BE2C (cell line): ENCODE results near the gene CADM1.

Experiments used
- DNase-seq: peaks from one replicate; pipeline ENCODE4 v3.0.0-alpha.2; 2020
- H3K27me3 ChIP-seq: fragments of 250-450 bp; sonication (Bioruptor Pico); 2 replicates; pipeline ENCODE4 v1.5.1; 2020; ENCODE audit warnings: mild to moderate bottlenecking
- H3K36me3 ChIP-seq: fragments of 250-450 bp; sonication (Bioruptor Pico); 2 replicates; pipeline ENCODE4 v1.5.1; 2020; ENCODE audit warnings: mild to moderate bottlenecking
- H3K4me1 ChIP-seq: fragments of 250-450 bp; sonication (Bioruptor Pico); 2 replicates; pipeline ENCODE4 v1.5.1; 2020
- H3K4me3 ChIP-seq: 2 replicates; pipeline ENCODE4 v1.5.1; 2011; ENCODE audit warnings: low read depth, low read length
- H3K9me3 ChIP-seq: fragments of 250-450 bp; sonication (Bioruptor Pico); 2 replicates; pipeline ENCODE4 v1.5.1; 2020
- TF ChIP-seq, protein P1 (sequence below): IDR thresholded peaks from 2 replicates; pipeline ENCODE4 v1.5.1; 2012; ENCODE audit warnings: mild to moderate bottlenecking, low read depth, low read length

Gene CADM1

DNA sequence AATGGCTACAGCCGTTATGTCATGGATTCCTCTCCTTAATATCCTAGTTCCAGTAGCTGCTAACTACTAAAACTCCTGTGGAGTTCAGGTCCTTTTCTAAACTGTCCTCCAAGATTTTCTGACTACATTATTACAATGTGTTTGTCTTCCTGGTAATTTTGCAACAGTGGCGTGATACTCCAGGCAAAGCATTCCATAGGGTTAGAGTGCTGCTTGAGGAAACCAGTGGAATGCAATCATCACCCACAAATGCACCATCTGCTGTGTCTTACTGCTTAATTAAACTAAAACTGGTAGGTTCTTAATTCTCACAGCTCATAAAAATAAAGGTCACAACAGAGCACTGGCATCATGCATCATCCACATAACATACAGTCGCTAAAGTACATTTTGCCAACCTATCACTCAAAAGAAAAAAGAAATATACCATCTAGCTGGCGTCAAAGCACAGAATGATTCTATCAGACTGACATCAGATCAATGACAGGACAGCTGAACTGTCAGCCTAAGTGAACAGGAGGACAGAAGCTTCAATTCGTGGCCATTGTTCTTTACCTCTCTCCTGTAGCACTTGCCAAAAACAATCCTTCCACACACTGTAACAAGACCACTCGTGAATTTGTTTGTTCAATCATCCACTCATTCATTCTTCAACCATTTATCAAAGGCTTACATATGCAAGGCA, 182.5 kb downstream of the CADM1 start:
- TF ChIP-seq, protein P1, sequence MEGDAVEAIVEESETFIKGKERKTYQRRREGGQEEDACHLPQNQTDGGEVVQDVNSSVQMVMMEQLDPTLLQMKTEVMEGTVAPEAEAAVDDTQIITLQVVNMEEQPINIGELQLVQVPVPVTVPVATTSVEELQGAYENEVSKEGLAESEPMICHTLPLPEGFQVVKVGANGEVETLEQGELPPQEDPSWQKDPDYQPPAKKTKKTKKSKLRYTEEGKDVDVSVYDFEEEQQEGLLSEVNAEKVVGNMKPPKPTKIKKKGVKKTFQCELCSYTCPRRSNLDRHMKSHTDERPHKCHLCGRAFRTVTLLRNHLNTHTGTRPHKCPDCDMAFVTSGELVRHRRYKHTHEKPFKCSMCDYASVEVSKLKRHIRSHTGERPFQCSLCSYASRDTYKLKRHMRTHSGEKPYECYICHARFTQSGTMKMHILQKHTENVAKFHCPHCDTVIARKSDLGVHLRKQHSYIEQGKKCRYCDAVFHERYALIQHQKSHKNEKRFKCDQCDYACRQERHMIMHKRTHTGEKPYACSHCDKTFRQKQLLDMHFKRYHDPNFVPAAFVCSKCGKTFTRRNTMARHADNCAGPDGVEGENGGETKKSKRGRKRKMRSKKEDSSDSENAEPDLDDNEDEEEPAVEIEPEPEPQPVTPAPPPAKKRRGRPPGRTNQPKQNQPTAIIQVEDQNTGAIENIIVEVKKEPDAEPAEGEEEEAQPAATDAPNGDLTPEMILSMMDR = no peak
- H3K4me3 ChIP-seq = no peak overlapping the region
- H3K27me3 ChIP-seq = no peaks in the 10 kb centered on the region
- no peaks in the 10 kb centered on the region for H3K9me3 ChIP-seq
- H3K4me1 ChIP-seq = peaks cover 36% of the 10 kb centered on the region
- peaks cover 3% of the 10 kb centered on the region; the same call in 1 of the 2 replicates for H3K36me3 ChIP-seq
- DNase-seq = no peak

DNA sequence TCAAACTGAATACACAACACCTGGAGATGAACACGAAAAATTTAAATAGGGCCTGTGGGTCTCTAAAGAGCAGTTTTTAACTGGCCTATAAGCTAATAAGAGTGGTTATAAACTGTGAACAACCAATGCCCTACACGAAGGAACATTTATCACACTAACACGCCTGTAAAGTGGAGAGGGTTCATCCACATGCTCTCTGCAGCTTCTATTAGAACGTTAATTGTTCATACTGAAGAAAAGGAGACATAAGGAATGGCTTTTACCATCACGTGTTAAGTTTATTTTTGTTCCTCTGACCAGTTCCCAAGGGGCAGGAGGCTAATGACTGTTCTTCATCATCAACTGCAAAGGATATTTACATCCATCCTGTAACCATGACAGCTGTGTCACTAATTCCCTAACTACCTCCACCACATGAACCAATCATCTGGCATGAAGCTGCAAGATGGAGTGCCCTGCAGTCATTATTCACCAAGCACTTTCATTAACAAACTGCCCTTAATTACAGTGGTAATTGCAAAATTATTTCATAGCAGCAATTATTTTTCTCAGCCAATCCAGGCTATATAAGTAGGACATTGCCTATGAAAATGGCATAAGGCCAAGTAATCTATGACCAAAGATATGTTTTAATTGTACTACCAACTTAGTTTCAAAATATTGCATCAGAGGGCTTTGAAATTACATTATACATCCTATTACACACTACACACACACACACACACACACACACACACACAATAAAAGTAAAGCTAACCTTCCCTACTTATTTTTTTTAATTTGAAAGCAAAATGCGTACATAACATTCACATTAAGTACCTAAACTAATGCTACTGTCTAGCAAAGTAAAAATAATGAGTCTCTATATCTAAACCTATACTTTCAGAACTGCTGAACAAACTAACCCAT, 186.7 kb downstream of the CADM1 start:
- Histone ChIP-seq H3K9me3 (no peaks in the 10 kb centered on the region), H3K27me3 (no peaks in the 10 kb centered on the region), H3K4me3 (no peak overlapping the region), H3K4me1 (peaks cover 27% of the 10 kb centered on the region), H3K36me3 (no peaks in the 10 kb centered on the region)
- TF ChIP-seq, protein P1 = no peak
- DNase-seq = no peak

DNA sequence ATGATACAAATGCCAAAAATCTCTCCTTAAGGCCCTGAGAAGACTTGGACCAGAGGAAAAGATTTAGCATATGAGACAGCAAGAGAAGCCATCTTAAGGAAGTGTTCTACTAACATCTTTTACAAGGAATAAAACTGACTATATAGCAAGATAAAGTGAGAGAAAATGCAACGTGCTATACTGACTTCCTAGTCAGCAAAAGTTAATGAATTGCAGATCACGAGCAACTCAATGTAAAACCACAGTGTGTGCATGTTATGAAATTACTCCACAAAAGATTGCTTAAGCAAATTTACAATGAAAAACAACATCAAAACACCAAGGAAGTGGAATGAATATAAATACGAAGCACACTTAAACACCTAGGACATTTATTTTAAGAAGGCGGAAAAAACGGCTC, 187.5 kb downstream of the CADM1 start:
- peaks cover 27% of the 10 kb centered on the region for H3K4me1 ChIP-seq
- TF ChIP-seq, protein P1 = no peak
- DNase-seq = no peak

DNA sequence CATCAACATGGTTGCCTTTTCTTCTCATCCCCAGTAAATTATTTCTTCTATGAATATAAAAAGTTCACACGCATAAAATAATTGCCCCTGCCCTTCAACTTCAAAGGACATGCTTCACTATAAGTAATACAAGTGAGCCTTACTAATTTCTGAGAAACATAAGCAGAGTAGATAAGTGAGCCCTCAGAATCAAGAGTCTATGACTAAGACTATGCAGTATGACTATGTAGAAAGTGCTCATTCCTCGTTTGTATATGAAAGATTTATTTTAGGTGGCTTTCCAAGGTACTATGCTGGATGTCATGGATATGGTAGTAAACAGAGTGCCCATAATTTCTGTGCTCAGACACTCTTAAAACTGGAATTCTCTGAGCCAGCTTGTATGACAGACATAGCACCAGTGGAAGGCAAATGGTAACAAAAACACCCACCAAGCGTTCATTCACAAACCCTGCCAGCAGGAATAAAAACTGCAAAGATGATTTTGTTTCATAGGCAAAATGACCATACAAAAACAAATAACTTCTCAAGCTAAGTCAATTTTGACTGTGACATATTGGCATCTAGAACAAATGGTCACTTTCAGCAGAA, 189.8 kb downstream of the CADM1 start:
- DNase-seq = no peak
- H3K36me3 ChIP-seq = no peaks in the 10 kb centered on the region
- H3K4me1 ChIP-seq = peaks cover 27% of the 10 kb centered on the region
- H3K4me3 ChIP-seq = no peak overlapping the region
- H3K27me3 ChIP-seq = no peaks in the 10 kb centered on the region
- H3K9me3 ChIP-seq = no peaks in the 10 kb centered on the region
- TF ChIP-seq, protein P1 = no peak

More for the DNA sequence above, 187.5 kb downstream of the CADM1 start:
- no peaks in the 10 kb centered on the region for H3K36me3 ChIP-seq
- no peak overlapping the region for H3K4me3 ChIP-seq
- no peaks in the 10 kb centered on the region for H3K27me3 ChIP-seq
- no peaks in the 10 kb centered on the region for H3K9me3 ChIP-seq

DNA sequence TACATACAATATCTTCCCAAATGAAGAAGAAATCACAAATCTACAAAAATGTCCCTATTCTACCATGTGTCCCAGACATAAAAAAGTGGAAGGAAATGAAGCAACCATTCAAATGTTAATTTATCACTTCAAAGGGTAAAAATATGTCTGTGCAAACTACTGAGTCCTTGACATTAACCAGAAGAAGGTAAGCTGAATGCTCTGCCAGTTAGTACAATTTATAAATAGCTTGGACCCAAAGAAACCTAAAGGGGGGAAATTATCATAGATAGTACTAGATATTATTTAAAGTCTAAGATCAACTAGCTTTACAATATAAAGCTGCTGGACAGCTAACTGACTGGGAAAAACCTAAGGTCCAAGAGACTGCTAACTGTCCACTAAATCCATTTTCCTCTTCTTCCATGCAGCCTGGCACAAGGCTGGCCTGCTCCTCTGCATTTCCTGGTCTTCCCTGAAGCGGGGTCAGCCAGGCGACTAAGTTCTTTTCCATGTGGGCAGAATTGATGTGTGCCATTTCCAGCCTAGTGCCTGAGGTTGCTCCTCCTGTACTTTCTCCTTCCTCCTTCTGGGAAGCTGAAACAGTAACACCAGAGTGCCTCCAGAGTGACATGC, 190.9 kb downstream of the CADM1 start:
- no peaks in the 10 kb centered on the region for H3K27me3 ChIP-seq
- H3K4me1 ChIP-seq = peaks cover 24% of the 10 kb centered on the region
- H3K4me3 ChIP-seq = no peak overlapping the region
- no peaks in the 10 kb centered on the region for H3K9me3 ChIP-seq
- DNase-seq = no peak
- H3K36me3 ChIP-seq = no peaks in the 10 kb centered on the region
- TF ChIP-seq, protein P1 = no peak
